ENCODE measurements around the gene YWHAE.
"Not testable (repeated sequence)": the region's sequence is repeated elsewhere in the genome, so short reads cannot be mapped to it uniquely, and the experiment has no call there.

Gene YWHAE

GRCh38 chr17:1366234-1366633 is 33.8 kb downstream of the YWHAE start:
- Histone ChIP-seq H3K9ac (ENCODE audit: low read depth, low read length) (no peak overlapping the region), H3K4me1 (ENCODE audit: control insufficient read depth, insufficient read depth, low read length) (peaks cover 12% of the 10 kb centered on the region), H3K9me3 (ENCODE audit: control insufficient read depth, insufficient read depth, low read length) (no peaks in the 10 kb centered on the region), H3K36me3 (ENCODE audit: control insufficient read depth, insufficient read depth, low read length) (peaks cover 10% of the 10 kb centered on the region), H3K27me3 (ENCODE audit: control insufficient read depth, insufficient read depth, low read length) (no peaks in the 10 kb centered on the region), H3K4me3 (ENCODE audit: low read depth, low read length) (no peak overlapping the region)

GRCh38 chr17:1365445-1366039 is 34.5 kb downstream of the YWHAE start:
- H3K36me3 ChIP-seq (ENCODE audit: control insufficient read depth, insufficient read depth, low read length) = peaks cover 15% of the 10 kb centered on the region

GRCh38 chr17:1362964-1363363 is 37.1 kb downstream of the YWHAE start:
- peaks cover 7% of the 10 kb centered on the region for H3K4me1 ChIP-seq (ENCODE audit: control insufficient read depth, insufficient read depth, low read length)
- H3K27me3 ChIP-seq (ENCODE audit: control insufficient read depth, insufficient read depth, low read length) = no peaks in the 10 kb centered on the region
- H3K9ac ChIP-seq (ENCODE audit: low read depth, low read length) = no peak overlapping the region
- no peaks in the 10 kb centered on the region for H3K9me3 ChIP-seq (ENCODE audit: control insufficient read depth, insufficient read depth, low read length)
- peaks cover 15% of the 10 kb centered on the region for H3K36me3 ChIP-seq (ENCODE audit: control insufficient read depth, insufficient read depth, low read length)
- no peak overlapping the region for H3K4me3 ChIP-seq (ENCODE audit: low read depth, low read length)

More at GRCh38 chr17:1365445-1366039, 34.5 kb downstream of the YWHAE start:
- Histone ChIP-seq H3K9me3 (ENCODE audit: control insufficient read depth, insufficient read depth, low read length) (no peaks in the 10 kb centered on the region), H3K4me3 (ENCODE audit: low read depth, low read length) (no peak overlapping the region), H3K9ac (ENCODE audit: low read depth, low read length) (no peak overlapping the region), H3K27me3 (ENCODE audit: control insufficient read depth, insufficient read depth, low read length) (no peaks in the 10 kb centered on the region), H3K4me1 (ENCODE audit: control insufficient read depth, insufficient read depth, low read length) (peaks cover 12% of the 10 kb centered on the region)

- Histone ChIP-seq H3K36me3 (ENCODE audit: control insufficient read depth, insufficient read depth, low read length) (peaks cover 18% of the 10 kb centered on the region), H3K27me3 (ENCODE audit: control insufficient read depth, insufficient read depth, low read length) (no peaks in the 10 kb centered on the region), H3K9me3 (ENCODE audit: control insufficient read depth, insufficient read depth, low read length) (no peaks in the 10 kb centered on the region), H3K9ac (ENCODE audit: low read depth, low read length) (no peak overlapping the region), H3K4me3 (ENCODE audit: low read depth, low read length) (no peak overlapping the region), H3K4me1 (ENCODE audit: control insufficient read depth, insufficient read depth, low read length) (peaks cover 6% of the 10 kb centered on the region)
Observed at GRCh38 chr17:1362065-1362848, 37.8 kb downstream of the YWHAE start.

- peaks cover 23% of the 10 kb centered on the region for H3K36me3 ChIP-seq (ENCODE audit: control insufficient read depth, insufficient read depth, low read length)
- no peak overlapping the region for H3K9ac ChIP-seq (ENCODE audit: low read depth, low read length)
- no peaks in the 10 kb centered on the region for H3K27me3 ChIP-seq (ENCODE audit: control insufficient read depth, insufficient read depth, low read length)
- no peaks in the 10 kb centered on the region for H3K9me3 ChIP-seq (ENCODE audit: control insufficient read depth, insufficient read depth, low read length)
- peaks cover 2% of the 10 kb centered on the region for H3K4me1 ChIP-seq (ENCODE audit: control insufficient read depth, insufficient read depth, low read length)
- H3K4me3 ChIP-seq (ENCODE audit: low read depth, low read length) = no peak overlapping the region
Observed at GRCh38 chr17:1360975-1361374, 39.0 kb downstream of the YWHAE start.

- H3K4me1 ChIP-seq (ENCODE audit: control insufficient read depth, insufficient read depth, low read length); H3K9me3 ChIP-seq (ENCODE audit: control insufficient read depth, insufficient read depth, low read length): not testable (repeated sequence)
- H3K36me3 ChIP-seq (ENCODE audit: control insufficient read depth, insufficient read depth, low read length) = peaks cover 23% of the 10 kb centered on the region
Observed at GRCh38 chr17:1360315-1360714, 39.7 kb downstream of the YWHAE start.

GRCh38 chr17:1354030-1354429 is 46.0 kb downstream of the YWHAE start:
- no peak overlapping the region for H3K4me3 ChIP-seq (ENCODE audit: low read depth, low read length)
- no peak overlapping the region for H3K9ac ChIP-seq (ENCODE audit: low read depth, low read length)
- H3K27me3 ChIP-seq (ENCODE audit: control insufficient read depth, insufficient read depth, low read length) = no peaks in the 10 kb centered on the region
- H3K9me3 ChIP-seq (ENCODE audit: control insufficient read depth, insufficient read depth, low read length) = no peaks in the 10 kb centered on the region
- H3K36me3 ChIP-seq (ENCODE audit: control insufficient read depth, insufficient read depth, low read length) = peaks cover 42% of the 10 kb centered on the region
- H3K4me1 ChIP-seq (ENCODE audit: control insufficient read depth, insufficient read depth, low read length) = no peaks in the 10 kb centered on the region

More at GRCh38 chr17:1360315-1360714, 39.7 kb downstream of the YWHAE start:
- H3K9ac ChIP-seq (ENCODE audit: low read depth, low read length); H3K4me3 ChIP-seq (ENCODE audit: low read depth, low read length); H3K27me3 ChIP-seq (ENCODE audit: control insufficient read depth, insufficient read depth, low read length): not testable (repeated sequence)

- not testable (repeated sequence) for H3K9ac ChIP-seq (ENCODE audit: low read depth, low read length); H3K4me1 ChIP-seq (ENCODE audit: control insufficient read depth, insufficient read depth, low read length); H3K9me3 ChIP-seq (ENCODE audit: control insufficient read depth, insufficient read depth, low read length); H3K27me3 ChIP-seq (ENCODE audit: control insufficient read depth, insufficient read depth, low read length); H3K4me3 ChIP-seq (ENCODE audit: low read depth, low read length)
- H3K36me3 ChIP-seq (ENCODE audit: control insufficient read depth, insufficient read depth, low read length) = peaks cover 43% of the 10 kb centered on the region
Observed at GRCh38 chr17:1352530-1352929, 47.5 kb downstream of the YWHAE start.

GRCh38 chr17:1351971-1352370 is 48.1 kb downstream of the YWHAE start:
- H3K4me1 ChIP-seq (ENCODE audit: control insufficient read depth, insufficient read depth, low read length) = no peaks in the 10 kb centered on the region
- H3K36me3 ChIP-seq (ENCODE audit: control insufficient read depth, insufficient read depth, low read length) = peaks cover 45% of the 10 kb centered on the region
- no peak overlapping the region for H3K4me3 ChIP-seq (ENCODE audit: low read depth, low read length)
- no peaks in the 10 kb centered on the region for H3K9me3 ChIP-seq (ENCODE audit: control insufficient read depth, insufficient read depth, low read length)
- H3K9ac ChIP-seq (ENCODE audit: low read depth, low read length) = no peak overlapping the region
- no peaks in the 10 kb centered on the region for H3K27me3 ChIP-seq (ENCODE audit: control insufficient read depth, insufficient read depth, low read length)

- peaks cover 43% of the 10 kb centered on the region for H3K36me3 ChIP-seq (ENCODE audit: control insufficient read depth, insufficient read depth, low read length)
Observed at GRCh38 chr17:1351275-1351674, 48.7 kb downstream of the YWHAE start.

GRCh38 chr17:1347589-1348323 is 52.3 kb downstream of the YWHAE start:
- no peak overlapping the region for H3K4me3 ChIP-seq (ENCODE audit: low read depth, low read length)
- no peaks in the 10 kb centered on the region for H3K27me3 ChIP-seq (ENCODE audit: control insufficient read depth, insufficient read depth, low read length)
- H3K36me3 ChIP-seq (ENCODE audit: control insufficient read depth, insufficient read depth, low read length) = peaks cover 29% of the 10 kb centered on the region
- peaks cover 14% of the 10 kb centered on the region for H3K4me1 ChIP-seq (ENCODE audit: control insufficient read depth, insufficient read depth, low read length)
- no peak overlapping the region for H3K9ac ChIP-seq (ENCODE audit: low read depth, low read length)
- H3K9me3 ChIP-seq (ENCODE audit: control insufficient read depth, insufficient read depth, low read length) = no peaks in the 10 kb centered on the region

More at GRCh38 chr17:1351275-1351674, 48.7 kb downstream of the YWHAE start:
- Histone ChIP-seq H3K9ac (ENCODE audit: low read depth, low read length) (no peak overlapping the region), H3K27me3 (ENCODE audit: control insufficient read depth, insufficient read depth, low read length) (no peaks in the 10 kb centered on the region), H3K4me1 (ENCODE audit: control insufficient read depth, insufficient read depth, low read length) (peaks cover under 1% of the 10 kb centered on the region), H3K4me3 (ENCODE audit: low read depth, low read length) (no peak overlapping the region), H3K9me3 (ENCODE audit: control insufficient read depth, insufficient read depth, low read length) (no peaks in the 10 kb centered on the region)

Measured in iPS-15b (cell line).